T-helper 1 cell treated with Interleukin-12 subunit alpha and Interleukin-12 subunit beta and Interleukin-4 antibody, amounts not matched to agents 30 μg/mL and 1 μg/mL, for 36 hours (primary cell): Measurements from ENCODE around the gene SERPINE2.

ENCODE experiments used
- H3K27ac Mint-ChIP-seq: one replicate; pipeline ENCODE4 v1.8.0; 2021; ENCODE audit warnings: mild to moderate bottlenecking, mixed read lengths
- H3K27me3 Mint-ChIP-seq: one replicate; pipeline ENCODE4 v1.8.0; 2021; ENCODE audit warnings: low read depth, mixed read lengths
- H3K36me3 Mint-ChIP-seq: one replicate; pipeline ENCODE4 v1.8.0; 2021; ENCODE audit warnings: low read depth, mixed read lengths
- H3K4me1 Mint-ChIP-seq: one replicate; pipeline ENCODE4 v1.8.0; 2021; ENCODE audit warnings: low read depth, mixed read lengths
- H3K4me3 Mint-ChIP-seq: one replicate; pipeline ENCODE4 v1.8.0; 2021; ENCODE audit warnings: mild to moderate bottlenecking, moderate library complexity, mixed read lengths
- H3K9me3 Mint-ChIP-seq: one replicate; pipeline ENCODE4 v1.8.0; 2021; ENCODE audit warnings: mixed read lengths

The SERPINE2 gene

DNA sequence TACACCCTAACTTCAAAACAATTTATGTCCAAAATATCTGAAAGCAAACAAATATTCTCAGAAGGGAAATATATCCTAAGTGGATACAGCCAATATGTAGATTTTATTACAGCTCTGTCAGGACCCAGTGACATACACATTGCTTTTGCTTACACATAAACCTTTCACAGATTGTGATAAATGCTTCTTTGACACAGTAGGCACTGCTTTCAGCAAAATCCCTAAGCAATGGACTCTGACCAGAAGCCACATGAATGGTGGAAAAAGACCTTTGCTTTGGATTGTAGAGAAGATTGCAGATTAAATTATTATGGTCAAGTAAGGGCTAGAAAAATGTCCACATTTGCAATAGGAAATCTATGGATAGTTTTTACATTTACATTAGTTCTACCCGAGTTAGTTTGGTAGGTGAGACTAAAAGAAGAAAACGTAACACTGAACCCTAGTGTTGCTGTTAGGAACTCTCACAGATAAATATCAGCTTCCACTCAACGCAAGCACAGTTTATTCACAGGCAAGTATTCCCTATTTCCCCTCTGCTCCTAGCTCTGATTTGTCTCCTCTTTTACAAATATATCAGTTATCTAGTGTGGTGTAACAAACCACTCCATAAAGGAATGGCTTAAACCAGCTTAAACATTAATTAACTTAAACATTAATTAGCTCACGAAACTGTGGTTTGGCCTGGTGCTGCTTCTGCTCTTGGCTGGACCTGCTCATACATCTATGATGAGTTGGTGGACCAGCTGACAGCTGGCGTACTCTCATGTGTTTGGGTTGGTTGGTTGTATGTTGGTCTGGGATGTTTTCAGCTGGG is 23.6 kb upstream of the SERPINE2 start:
- no peaks in the 10 kb centered on the region for H3K4me1 Mint-ChIP-seq
- H3K4me3 Mint-ChIP-seq, result no peak overlapping the region
- H3K27me3 Mint-ChIP-seq, result peaks cover 15% of the 10 kb centered on the region
- no peaks in the 10 kb centered on the region for H3K36me3 Mint-ChIP-seq
- H3K27ac Mint-ChIP-seq, result no peak overlapping the region
- no peaks in the 10 kb centered on the region for H3K9me3 Mint-ChIP-seq

DNA sequence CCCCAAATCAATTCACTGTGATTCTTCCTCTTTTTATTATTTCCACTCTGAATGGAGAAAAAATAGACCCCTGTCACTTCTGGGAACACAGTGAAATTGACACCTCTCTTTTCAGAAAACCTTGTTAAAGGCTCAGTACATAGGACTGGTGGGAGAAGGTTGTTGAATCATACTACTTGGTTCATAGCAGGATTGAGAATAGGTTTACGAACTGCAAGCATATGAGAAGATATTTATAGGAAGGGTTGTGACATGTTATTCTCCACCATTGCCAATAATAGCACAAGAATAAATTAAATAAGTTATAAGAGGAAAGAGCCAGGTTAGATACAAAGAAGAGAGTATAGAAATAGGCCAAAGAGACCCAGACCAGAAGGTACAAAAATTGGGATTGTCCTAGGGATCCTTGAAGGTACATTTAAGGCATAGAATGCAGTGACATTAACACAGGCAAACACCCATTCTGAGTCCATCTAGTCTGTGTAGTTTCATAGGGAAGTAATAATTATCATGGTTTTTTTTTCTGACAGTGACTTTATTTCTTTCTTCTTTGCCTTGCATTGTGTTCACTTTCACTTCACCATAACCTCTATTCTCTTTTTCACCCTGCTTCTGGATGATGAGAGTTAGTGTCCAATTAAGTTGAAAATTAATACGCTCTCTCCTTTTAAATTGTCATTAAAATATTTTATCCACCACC is 21.8 kb upstream of the SERPINE2 start:
- Mint-ChIP-seq H3K4me3 (no peak overlapping the region), H3K4me1 (no peaks in the 10 kb centered on the region), H3K27me3 (peaks cover 14% of the 10 kb centered on the region)

DNA sequence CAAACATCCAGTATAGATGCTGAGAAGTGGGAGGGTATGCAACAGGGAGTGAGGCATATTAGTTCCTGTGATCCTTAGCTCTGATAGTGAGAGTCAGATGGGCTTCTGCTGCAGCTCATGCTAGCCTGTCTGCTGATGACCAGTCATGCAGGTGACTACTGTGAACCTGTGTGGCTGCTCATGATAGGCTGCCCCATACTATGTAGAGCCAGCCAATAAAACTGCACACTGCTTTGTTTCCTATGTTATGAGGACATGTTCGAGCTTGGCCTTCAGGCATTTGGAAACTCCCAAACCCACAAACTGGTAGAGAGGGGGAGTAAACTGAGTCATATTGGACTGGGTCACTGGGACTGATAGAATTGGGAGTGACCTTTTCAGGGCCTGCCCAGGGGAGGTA is 20.1 kb upstream of the SERPINE2 start:
- H3K9me3 Mint-ChIP-seq, result no peaks in the 10 kb centered on the region
- H3K36me3 Mint-ChIP-seq, result no peaks in the 10 kb centered on the region
- H3K27ac Mint-ChIP-seq, result no peak overlapping the region
- H3K4me3 Mint-ChIP-seq, result no peak overlapping the region
- H3K27me3 Mint-ChIP-seq, result peaks cover 7% of the 10 kb centered on the region
- no peaks in the 10 kb centered on the region for H3K4me1 Mint-ChIP-seq

More for the DNA sequence above, 21.8 kb upstream of the SERPINE2 start:
- Mint-ChIP-seq H3K36me3 (no peaks in the 10 kb centered on the region), H3K9me3 (no peaks in the 10 kb centered on the region), H3K27ac (no peak overlapping the region)

DNA sequence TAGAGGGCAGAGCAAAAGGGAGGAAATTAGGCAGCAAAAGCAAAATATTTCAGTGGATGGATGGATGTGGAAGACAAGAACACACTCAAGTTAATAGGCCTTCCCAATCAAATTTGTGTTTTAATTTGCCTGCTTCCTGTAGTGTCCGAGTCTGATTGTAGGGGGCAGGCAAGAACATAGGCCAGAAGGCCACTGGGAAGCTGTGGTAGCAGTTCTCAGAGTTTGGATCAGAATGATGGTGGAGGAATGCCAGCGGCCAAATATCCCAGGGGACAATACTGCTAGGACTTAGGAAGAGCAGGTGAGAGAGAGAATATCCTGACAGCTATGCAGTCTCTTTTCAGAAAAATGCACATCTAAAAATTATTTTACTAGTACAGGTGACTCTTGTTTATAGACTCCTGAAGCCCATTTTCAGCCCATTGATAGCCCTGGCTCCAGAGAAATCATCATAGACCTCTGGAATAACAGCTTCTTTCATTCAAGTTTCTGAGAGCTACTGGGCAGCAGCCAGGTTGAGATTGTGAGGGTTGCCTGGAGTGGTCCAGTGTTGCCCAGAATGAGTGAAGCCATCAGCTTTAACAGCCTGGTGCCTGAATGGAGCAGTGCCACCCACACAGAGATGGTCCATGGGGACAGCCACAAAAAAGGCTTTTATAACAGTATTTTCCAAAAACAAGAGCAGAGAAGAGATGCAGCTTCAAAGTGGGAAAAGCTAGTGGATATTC is 19.1 kb upstream of the SERPINE2 start:
- Mint-ChIP-seq H3K36me3 (no peaks in the 10 kb centered on the region), H3K27me3 (peaks cover 7% of the 10 kb centered on the region), H3K27ac (no peak overlapping the region), H3K4me3 (no peak overlapping the region), H3K9me3 (no peaks in the 10 kb centered on the region), H3K4me1 (no peaks in the 10 kb centered on the region)

DNA sequence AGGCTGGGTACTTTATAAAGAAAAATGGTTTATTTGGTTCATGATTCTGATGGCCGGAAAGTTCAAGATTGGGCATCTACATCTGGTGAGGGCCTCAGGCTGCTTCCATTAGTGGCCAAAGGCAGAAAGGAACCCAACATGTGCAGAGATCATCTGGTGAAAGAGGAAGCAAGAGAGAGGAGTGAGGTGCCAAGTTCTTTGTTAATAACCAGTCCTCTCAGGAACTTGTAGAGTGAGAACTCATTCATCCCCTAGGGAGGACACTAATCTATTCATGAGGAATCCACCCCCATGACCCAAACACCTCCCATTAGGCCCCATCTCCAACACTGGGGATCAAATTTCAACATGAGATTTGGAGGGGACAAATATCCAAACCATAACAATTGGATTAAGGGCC is 17.8 kb upstream of the SERPINE2 start:
- no peaks in the 10 kb centered on the region for H3K4me1 Mint-ChIP-seq
- peaks cover 8% of the 10 kb centered on the region for H3K27me3 Mint-ChIP-seq
- H3K36me3 Mint-ChIP-seq, result no peaks in the 10 kb centered on the region
- no peak overlapping the region for H3K27ac Mint-ChIP-seq
- no peaks in the 10 kb centered on the region for H3K9me3 Mint-ChIP-seq
- H3K4me3 Mint-ChIP-seq, result no peak overlapping the region

DNA sequence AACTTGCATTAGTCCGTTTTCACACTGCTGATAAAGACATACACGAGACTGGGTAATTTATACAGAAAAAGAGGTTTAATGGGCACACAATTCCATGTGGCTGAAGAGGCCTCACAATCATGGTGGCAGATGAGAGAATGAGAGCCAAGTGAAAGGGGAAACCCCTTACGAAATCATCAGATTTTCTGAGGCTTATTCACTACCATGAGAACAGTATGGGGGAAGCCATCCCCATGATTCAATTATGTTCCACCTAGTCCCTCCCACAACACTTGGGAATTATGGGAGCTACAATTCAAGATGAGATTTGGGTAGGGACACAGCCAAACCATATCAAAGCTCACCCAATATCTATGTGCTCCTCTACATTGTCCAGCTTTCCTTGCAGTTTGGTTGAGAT is 16.0 kb upstream of the SERPINE2 start:
- no peaks in the 10 kb centered on the region for H3K4me1 Mint-ChIP-seq
- no peaks in the 10 kb centered on the region for H3K36me3 Mint-ChIP-seq
- no peaks in the 10 kb centered on the region for H3K9me3 Mint-ChIP-seq
- no peak overlapping the region for H3K27ac Mint-ChIP-seq
- H3K27me3 Mint-ChIP-seq, result peaks cover 25% of the 10 kb centered on the region
- H3K4me3 Mint-ChIP-seq, result no peak overlapping the region

DNA sequence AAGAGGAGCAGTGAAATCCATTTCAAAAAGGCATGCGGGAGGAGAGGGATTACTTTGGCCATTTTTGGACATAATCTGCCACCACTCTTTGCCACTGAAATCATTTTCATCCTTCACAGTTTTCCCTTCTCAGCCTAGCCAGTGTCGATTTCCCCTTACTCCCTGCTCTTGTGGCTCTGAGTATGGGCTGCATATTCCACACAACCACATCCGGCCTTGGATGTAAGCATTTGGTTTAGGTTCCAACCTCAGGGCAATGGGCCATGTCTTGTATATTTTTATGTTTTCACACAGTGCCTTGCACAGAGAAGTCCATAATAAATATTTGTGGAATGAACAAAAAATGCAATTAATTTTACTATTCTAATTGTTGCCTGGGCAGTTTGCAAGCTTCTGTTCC is 7.7 kb upstream of the SERPINE2 start:
- Mint-ChIP-seq H3K27me3 (peaks cover 60% of the 10 kb centered on the region), H3K27ac (no peak overlapping the region), H3K9me3 (no peaks in the 10 kb centered on the region), H3K4me3 (no peak overlapping the region), H3K4me1 (no peaks in the 10 kb centered on the region), H3K36me3 (peaks cover 3% of the 10 kb centered on the region)

DNA sequence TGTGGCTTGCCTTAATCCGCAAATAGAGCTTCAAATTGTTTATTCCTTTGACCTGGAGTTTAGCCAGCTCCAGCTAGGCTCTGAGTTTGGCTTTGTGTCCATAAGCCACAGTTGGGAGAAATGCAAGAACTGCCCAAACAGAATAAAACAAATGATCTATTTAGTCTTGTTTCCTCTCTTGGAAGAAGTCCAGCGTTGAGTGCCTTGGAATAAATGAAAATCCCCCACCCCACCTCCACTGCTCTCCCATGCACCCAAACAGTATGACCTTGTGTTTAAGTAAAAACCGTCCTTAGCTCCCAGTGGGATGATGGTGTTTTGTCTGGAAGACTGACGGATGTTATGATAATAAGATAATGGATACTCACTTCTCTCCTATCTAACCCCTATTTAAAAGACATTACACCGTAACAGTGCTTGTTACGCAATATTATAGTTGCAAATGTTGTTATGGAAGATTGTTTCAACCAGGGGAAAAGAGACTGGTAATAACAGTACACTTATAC is 3.2 kb upstream of the SERPINE2 start:
- Mint-ChIP-seq H3K9me3 (no peaks in the 10 kb centered on the region), H3K27me3 (peaks cover 60% of the 10 kb centered on the region), H3K4me1 (peaks cover 9% of the 10 kb centered on the region), H3K27ac (no peak overlapping the region), H3K4me3 (no peak overlapping the region), H3K36me3 (peaks cover 5% of the 10 kb centered on the region)

DNA sequence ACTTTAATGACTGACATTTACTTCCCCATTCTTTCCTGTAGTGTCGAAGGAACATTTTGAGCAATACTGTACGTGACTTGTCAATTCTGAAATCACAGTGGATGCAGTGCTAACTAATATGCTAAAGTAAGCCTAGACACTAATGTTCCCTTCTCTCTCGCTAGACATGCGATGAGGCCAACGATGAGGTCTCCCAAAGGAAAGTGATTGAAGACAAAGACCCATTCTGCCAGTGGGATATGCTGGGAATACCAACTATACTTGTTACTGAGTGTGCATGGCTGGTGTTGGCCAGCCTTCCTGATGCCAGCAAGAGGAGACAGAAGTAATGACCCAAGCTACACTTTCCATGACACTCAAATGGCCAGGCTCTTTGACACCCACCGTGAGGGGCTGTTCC is 2.5 kb upstream of the SERPINE2 start:
- H3K4me1 Mint-ChIP-seq, result peaks cover 14% of the 10 kb centered on the region
- no peak overlapping the region for H3K27ac Mint-ChIP-seq
- peaks cover 5% of the 10 kb centered on the region for H3K36me3 Mint-ChIP-seq
- H3K9me3 Mint-ChIP-seq, result no peaks in the 10 kb centered on the region
- no peak overlapping the region for H3K4me3 Mint-ChIP-seq
- peaks cover 60% of the 10 kb centered on the region for H3K27me3 Mint-ChIP-seq

DNA sequence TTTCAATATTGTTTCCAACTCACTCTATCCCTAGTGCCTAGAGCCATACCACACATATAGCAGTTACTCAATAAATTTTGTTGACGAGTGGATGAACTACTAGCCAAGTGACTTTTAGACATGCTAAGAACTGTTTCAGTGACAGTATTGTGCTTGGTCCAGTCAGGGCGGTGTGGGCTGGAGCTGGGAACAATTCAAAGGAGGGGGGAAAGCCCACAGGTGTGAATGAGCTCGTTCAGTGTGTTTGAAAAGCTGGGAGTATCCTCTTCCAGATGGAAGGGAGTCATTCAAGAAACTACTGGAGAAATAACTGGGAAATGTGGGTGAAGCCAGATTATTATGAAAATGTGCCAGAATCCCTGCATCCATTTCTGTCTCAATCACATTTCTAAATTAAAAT is 1.7 kb upstream of the SERPINE2 start:
- no peak overlapping the region for H3K27ac Mint-ChIP-seq
- H3K4me3 Mint-ChIP-seq, result peak overlapping the region; percentile 6
- H3K27me3 Mint-ChIP-seq, result peaks cover 60% of the 10 kb centered on the region
- H3K9me3 Mint-ChIP-seq, result no peaks in the 10 kb centered on the region
- H3K36me3 Mint-ChIP-seq, result peaks cover 5% of the 10 kb centered on the region
- H3K4me1 Mint-ChIP-seq, result peaks cover 19% of the 10 kb centered on the region

DNA sequence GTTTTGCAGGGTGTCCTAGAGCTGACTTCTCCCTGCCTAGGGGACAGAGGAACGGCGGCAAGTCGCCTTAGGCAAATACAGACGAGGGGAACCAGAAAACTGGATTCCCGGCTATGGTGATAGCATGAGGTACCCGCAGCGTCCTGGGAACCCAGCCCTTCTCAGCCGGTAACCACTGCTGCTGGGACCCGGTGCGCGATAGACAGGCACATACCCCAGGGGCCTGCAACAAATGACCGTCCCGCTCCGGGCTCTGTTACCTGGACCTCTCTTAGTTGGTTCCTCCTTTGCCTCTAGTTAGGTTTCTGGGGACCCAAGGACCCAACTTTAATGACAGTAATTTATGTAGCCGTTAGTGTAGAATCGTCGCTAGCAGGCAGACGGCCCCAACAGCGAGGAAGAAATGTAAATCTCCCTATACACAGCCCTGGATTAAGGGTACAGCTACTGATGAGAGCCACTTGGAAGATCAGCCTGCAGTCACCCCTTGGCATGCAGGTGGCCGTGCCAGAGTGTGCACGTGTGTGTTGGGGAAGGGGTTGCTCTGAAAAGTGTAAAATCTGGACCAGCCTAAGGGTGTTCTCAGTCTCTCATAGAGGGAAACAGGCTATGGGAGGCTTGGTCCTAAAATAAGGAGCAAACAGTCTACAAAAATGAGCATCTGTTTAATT is 819 bp upstream of the SERPINE2 start:
- Mint-ChIP-seq H3K27me3 (peaks cover 58% of the 10 kb centered on the region), H3K27ac (no peak overlapping the region), H3K9me3 (no peaks in the 10 kb centered on the region), H3K36me3 (peaks cover 5% of the 10 kb centered on the region), H3K4me1 (peaks cover 20% of the 10 kb centered on the region), H3K4me3 (peak overlapping the region; percentile 54)

DNA sequence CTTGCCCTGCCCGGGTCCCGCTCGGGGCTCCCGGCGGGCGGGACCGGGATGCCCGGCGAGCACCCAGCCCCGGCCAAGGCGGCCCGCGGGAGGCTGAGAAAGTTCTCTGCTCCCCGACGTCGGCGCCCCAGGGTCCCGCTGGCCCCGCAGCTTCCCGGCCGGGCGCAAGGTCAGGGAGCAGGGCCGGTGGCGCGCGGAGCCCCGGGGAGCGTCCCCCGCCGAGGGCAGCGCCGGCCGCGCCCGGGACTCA is 331 bp downstream of the SERPINE2 start:
- H3K4me3 Mint-ChIP-seq, result no peak overlapping the region
- peaks cover 46% of the 10 kb centered on the region for H3K27me3 Mint-ChIP-seq
- H3K36me3 Mint-ChIP-seq, result peaks cover 12% of the 10 kb centered on the region
- no peak overlapping the region for H3K27ac Mint-ChIP-seq
- no peaks in the 10 kb centered on the region for H3K9me3 Mint-ChIP-seq
- H3K4me1 Mint-ChIP-seq, result peaks cover 32% of the 10 kb centered on the region

DNA sequence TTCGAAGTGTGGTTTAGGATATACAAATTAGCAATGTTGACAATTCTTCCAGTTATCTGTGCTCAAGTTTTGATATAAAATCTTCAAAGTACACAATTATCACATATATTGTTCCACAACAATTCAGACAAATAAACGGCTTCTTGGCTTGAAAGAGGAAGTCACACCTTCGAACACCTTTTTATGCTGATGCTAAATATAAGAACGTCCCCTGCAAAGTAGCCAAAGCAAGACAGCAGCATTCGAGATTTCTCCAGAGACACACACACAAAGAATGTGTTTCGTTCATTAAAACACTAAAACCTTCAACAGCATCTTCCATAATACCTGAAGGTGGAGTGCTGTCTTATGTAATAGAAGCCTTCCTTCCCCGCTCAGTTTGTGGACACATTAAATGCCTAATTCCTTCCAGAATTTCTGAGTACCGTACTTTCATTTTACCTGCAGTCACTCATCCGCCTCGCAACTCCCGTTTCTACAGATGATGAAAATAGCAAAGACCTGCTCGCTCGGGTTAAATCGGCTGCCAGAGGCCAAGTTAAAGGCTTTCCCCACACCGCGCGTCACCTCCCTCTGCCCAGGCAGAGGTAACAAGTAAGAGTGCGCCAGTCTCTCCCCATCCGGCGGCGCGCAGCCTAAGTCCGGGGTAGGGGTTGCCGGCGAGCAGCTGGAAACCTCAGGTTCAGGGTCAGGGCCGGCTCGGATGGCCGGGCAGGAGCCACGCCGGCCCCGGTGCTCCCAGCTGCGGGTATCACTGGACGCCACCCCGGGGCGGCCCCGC is 847 bp downstream of the SERPINE2 start:
- Mint-ChIP-seq H3K27me3 (peaks cover 41% of the 10 kb centered on the region), H3K4me1 (peaks cover 37% of the 10 kb centered on the region), H3K27ac (peak overlapping the region; percentile 67), H3K36me3 (peaks cover 12% of the 10 kb centered on the region), H3K9me3 (no peaks in the 10 kb centered on the region), H3K4me3 (peak overlapping the region; percentile 91)
